Stimulated activated CD4-positive, alpha-beta T cell treated with anti-CD3 and anti-CD28 coated beads, Interleukin-4, amount 100 ng/mL, for 1 hour (primary cell): ENCODE data around the gene STX1A.

Experiments
- DNase-seq: peaks from one replicate; pipeline ENCODE4 v3.0.0-alpha.2; 2020

STX1A gene

DNA sequence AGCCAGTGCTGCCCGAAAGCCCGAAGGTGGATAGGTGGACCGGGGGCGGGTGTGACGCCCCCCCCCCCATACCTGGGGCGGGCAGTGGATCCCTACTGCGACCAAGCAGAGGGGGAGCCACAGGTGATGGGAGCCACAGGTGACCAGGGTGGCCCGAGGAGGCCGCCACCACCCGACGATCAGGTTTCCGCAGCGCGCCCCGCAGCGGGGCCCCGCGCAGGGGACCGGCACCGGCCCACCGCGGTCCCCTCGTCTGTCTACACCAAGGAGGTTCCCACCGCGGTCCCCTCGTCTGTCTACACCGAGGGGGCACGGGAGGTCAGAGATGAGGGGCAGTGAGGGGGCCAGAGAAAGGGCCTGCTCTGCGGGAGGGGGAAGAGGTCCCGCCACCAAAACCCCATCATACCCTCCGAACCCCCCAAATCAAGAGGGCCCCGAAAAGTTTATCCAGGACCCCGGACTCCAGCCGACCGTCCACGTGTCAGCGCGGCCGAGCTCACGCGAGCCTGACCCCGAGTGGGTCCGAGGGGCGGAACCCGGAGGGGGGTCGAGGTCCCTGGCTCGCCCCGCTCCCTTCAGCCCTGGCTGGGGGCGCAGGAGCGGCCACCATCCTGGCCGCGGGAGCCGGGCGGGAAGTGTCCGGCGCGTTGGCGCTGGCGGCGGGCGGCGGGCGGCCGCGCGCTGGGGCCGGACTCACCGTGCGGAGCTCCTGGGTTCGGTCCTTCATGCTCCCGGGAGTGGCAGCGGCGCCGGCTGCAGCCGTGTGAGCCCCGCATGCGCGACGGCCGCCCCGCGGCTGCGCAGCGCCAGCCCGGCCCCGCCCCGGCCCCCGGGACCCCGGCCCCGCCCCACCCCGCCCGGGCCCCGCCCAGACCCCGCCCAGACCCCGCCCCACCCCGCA is at the start of gene STX1A:
Gene STX1A (minus strand): TSS at position 765 of the 901 bp plus-strand sequence. CDS start 38 bp downstream, at position 727.
- peak; percentile 73 for DNase-seq

- no peak for DNase-seq
These were observed 49.4 kb upstream of the STX1A start for GRCh38 chr7:73768641-73769480.

DNA sequence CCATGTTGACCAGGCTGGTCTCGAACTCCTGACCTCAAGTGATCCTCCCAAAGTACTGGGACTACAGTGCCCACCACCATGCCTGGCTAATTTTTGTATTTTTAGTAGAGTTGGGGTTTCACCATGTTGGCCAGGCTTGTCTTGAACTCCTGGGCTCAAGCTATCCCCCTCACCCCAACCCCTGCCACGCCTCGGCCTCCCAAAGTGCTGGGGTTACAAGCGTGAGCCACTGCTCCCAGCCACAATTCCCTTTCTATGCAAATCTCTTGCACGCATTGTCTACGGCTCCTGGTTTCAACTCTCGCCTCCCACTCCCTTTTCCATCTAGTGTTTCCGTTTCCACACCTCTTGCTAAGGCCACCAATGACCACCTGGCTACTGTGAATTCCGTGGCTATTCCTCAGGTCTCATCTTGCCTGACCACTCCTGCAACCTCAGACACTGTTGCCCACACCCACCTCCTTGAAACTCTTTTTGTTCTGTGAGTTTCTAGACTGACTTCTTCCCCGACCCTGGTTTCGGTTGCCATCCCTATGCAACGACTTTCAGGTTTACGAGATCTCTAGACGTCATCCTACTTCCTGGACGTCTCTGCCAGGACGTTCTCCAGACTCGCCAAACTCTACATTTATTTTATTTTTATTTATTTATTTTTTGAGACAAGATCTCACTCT is 47.2 kb upstream of the STX1A start:
- DNase-seq: no peak

- no peak for DNase-seq
These were observed 43.2 kb upstream of the STX1A start for GRCh38 chr7:73762659-73762999.

DNA sequence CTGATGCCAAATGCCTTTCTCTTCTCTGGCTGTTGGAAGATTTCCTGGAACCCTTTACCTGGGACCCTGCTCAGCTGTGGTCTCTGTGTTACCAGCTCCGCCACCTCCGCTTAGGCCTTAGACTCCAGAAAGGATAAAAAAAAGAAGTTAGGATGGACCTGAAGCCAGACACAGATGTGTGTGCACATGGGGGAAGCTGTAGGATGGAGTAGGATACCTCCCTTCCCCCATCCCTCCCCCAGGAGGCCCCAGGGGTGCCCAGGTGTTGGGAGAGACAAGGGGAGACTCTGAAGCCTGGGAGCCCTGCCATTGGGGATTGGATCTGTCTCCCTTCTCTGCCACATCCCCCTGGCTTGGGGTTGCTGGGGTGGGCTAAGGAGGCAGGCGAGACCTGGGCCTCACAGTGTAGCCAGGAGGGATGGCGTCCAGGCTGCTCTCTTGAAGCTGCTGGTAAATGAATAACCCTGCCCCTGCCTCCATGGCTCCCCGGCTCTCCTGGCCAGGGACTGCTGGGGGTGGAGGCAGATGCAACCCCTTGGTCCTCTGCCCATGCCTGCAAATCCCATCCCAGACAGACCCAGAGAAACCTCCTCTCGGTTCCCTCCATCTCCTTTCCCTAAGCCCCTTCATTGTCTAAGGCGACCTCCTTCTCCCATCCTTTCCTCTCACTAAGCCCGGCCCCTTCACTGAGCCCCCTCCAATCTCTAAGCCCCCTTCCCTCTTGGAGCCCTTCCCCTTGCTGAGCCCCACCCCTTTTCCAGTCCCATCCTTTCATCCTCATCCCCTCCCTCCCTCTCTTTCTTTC is 42.6 kb upstream of the STX1A start:
- no peak for DNase-seq

DNA sequence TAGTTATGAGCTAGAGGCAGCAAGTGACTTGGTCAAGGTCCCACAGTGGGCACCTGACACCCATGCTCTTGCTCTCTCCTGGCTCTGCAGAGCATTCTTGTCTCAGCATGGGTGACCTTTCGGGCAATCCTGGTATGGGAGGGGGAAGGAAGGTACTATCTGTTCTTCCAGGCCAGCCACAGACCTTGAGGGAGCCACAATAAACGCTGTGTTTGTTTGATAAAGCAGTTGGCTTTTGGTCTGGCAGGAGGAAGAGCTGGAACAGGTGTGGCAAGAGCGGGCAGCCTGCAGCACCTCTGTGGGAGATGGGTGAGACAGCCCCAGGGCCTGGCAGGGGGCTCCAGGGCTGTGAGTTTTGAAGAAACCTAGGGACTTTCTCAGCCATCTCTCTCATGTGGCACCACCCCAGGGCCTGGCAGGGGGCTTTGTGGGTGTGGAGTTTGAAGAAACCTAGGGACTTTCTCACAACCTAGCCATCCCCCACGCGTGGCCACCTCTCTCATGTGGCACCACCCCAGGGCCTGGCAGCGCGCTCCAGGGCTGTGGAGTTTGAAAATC is 39.2 kb upstream of the STX1A start:
- no peak for DNase-seq

DNA sequence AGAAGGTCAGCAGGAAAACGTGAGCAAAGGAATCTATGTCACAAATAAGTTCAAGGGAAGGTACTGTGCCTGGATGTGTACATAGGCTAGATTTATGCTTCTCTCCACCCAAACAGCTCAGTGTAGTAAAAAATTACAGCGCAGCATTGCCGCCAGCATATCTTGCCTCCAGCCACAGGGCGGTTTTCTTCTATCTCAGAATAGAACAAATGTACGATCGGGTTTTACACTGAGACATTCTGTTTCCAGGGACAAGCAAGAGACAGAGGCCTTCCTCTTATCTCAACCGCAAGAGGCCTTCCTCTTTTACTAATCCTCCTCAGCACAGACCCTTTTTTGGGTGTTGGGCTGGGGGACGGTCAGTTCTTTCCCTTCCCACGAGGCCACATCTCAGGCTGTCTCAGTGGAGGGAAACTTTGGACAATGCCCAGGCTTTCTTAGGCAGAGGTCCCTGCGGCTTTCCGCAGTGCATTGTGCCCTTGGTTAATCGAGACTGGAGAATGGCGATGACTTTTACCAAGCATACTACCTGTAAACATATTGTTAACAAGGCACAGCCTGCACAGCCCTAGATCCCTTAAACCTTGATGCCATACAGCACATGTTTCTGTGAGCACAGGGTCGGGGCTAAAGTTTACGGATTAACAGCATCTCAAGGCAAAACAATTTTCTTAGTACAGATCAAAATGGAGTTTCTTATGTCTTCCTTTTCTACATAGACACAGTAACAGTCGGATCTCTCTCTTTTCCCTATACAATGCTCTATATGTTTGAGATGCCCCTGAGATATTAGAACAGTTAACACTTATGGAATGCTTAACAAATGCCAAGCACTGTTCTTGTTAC is 30.7 kb upstream of the STX1A start:
- DNase-seq: no peak

DNA sequence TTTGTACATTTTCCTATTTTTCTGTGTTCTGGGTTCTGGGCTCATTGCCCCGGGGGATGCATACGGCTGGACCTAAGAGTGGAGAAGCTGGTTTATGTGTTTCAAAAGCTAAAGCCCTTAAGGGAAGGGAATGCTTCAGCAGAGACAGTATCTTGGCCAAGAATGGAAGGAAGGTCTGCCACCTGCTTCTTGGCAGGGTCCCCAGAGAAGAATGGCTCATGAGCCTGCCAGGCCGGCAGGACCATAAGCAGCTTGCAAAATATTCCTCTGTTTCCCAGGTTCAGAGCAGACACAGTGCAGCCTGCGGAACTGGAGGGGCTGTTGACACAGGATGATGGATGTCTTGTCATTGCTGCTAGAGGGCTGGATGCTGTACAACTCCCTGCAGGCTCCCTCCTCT is 26.9 kb upstream of the STX1A start:
- DNase-seq: no peak

GRCh38 chr7:73742753-73743641 is 23.5 kb upstream of the STX1A start:
- no peak for DNase-seq

DNA sequence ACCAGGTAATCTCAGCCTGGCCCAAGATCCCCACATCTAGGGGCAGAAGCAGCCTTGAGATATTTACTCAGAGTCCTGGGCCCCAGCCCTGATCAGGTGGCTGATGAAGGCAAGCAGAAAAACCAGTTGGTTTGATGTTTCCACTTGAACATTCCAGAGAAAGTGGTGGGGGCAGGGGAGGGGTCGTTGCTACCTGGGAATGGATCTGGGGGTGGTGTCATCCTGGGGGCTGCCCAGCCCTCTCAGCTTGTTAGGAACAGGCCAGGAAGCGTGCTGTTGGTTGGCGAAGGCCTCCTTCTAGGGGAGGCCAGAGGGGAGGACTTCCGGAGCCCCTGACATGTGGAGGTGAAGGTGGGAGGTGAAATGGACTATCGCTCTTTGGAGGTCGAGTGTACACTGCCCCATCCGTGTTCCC is 22.9 kb upstream of the STX1A start:
- no peak for DNase-seq

DNA sequence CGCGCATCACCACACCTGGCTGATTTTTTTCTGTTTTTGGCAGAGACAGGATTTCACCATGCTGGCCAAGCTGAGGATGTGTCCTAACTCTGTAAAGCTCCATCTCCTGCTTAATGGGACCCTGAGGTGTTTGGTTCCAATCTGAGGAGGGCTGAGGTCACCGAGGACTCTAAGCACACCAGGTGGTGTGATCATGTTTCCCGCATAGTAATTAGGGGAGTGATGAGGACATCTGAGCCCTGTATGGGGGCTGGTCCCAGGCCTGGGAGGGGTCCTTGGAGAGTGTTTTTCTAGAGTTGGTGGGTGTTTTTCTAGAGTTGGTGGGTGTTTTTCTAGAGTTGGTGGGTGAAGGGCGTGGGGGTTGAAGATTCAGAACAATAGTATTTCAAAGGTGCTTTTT is 22.1 kb upstream of the STX1A start:
- DNase-seq: no peak

GRCh38 chr7:73740771-73741170 is 21.3 kb upstream of the STX1A start:
- DNase-seq: no peak

DNA sequence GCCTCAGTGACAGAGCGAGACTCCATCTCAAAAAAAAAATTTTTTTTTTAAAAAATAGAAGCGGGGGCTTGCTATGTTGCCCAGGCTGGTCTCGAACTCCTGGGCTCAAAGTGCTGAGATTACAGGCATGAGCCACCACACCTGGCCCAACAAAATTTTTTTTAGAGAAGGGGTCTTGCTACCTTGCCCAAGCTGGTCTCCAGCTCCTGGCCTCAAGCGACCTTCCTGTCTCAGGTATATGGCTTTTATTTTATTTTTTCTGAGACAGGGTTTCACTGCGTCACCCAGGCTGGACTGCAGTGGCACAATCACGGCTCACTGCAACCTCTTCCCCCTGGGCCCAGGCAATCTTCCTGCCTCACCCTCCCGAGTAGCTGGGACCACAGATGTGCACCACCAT is 20.7 kb upstream of the STX1A start:
- no peak for DNase-seq

DNA sequence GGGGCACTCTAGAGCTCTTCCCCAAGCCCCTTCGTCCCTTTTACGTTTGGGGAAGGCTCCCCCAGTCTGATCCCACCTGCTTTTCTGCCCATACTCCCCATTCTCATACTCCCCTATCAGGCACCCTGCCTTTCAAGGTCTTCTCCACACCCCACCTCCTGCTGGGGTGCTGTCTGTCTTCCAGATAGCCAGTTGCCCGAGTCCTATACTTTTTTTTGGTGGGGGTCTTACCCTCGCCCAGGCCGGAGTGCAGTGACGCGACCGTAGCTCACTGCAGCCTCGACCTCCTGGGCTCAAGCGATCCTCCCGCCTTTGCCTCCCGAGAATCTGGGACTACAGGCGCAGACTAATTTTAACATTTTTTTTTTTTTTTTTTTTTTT is 19.9 kb upstream of the STX1A start:
- DNase-seq: no peak

GRCh38 chr7:73738612-73739386 is 19.3 kb upstream of the STX1A start, which contains the start of gene ABHD11:
Gene ABHD11, minus strand, starts transcription at chr7:73738802. Its CDS starts 32 bp downstream, at chr7:73738770.
- peak; percentile 99 for DNase-seq

- DNase-seq: peak; percentile 66
These were observed 18.7 kb upstream of the STX1A start for GRCh38 chr7:73738220-73738611.

DNA sequence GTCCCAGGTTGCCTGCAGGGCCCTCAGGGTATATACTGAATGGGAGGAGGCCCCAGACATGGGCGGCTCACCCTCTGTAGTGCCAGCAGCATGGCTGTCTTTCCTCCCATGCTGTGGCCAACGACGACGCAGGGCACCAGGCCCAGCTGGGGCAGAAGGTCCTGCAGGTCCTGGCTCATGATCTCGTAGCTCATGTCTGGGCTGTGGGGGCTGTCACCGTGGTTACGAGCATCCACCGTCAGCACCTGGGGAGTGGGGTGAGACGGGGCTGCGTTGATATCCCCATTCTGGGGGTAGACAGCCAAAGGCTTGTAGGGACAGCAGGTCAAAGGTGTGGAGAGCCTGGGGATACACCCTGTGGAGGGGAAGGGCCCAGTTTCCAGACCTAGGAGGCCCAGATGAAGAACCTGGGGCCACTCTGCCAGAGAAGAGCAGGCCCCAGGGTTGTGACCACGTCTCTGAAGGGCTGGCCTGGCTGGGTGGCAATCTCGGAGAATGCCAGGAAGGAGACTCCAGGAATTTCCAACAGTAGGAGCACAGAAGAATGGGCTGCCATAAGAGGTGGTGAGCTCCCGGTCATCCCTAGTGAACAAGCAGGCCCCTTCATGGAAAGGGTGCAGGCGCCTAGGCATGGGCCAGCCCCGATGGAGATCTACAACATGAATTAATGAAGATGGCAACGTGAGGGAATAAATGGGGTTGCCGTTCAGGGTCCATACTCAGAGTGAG is 18.2 kb upstream of the STX1A start:
- DNase-seq: no peak

DNA sequence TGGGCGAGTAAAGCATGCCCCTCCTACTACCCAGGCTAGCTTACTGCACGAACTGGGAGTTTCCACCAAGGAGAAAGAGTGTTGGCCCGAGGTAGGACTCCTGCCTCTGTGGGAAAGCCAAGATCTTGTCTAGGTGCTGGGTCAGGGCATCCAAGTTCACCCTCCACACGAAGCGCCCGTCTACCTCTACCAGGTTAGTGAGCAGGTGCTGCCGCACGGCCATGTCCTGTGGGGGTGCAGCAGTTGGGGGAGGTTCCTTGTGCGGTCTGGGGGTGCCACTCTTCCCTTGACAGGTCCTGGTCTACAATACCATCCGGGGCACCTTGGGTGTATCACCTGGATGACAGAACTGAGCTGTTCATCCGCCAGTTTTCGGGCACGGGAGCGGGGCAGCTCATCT is 17.4 kb upstream of the STX1A start:
- no peak for DNase-seq

- DNase-seq: no peak
These were observed 16.0 kb upstream of the STX1A start for GRCh38 chr7:73735528-73735905.
